NCI-H1694 treated with DMSO at 0.1 percent for 48 hours (cell line): Measurements from ENCODE around the gene ASCL2.
"Not testable (repeated sequence)": the region's sequence is repeated elsewhere in the genome, so short reads cannot be mapped to it uniquely, and the experiment has no call there.

Experiments
- DNase-seq: peaks from one replicate; lab custom pipeline; 2025; lab: John Stamatoyannopoulos, UW

Gene ASCL2

DNA sequence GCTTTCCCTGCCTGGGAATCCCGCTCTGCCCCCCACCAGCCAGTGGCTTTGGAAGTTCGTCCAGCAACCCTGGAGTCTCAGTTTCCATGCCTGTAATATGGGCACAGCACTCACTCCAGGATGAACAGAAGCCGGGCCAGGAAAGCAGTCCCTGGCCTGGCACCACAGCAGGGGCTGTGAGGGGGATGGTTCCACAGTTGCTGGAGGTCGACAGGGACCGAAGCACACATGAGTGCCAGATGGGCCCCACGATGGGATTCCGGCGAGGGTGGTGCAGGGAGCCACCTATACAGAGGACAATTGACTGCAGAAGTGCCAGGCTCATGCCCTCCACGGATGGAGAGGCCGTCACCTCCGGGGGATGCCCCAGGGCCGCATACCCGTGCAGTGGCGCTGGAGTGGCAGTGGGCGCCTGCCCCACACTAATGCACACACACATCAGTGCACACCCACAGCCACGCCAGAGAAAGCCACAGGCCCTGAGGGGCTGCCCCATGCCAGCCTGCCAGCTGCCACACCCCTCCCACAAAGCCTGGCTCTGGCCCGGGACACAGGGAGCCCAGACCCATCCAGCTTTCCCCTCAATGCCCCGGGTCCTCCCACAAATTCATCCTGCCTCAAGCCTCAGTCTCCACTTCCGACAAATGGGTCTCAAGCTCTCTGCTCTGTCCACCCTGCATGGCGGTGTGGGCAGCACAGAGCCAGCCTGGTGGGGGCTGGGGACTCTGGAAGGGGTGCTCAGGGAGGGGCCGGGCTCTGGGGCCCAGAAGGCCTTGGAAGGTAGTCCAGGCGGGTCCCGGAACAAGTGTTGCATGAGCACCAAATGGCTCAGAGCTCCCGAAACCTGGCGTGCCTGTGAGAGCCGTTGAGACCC, 9.7 kb downstream of the ASCL2 start:
- DNase-seq = no peak

DNA sequence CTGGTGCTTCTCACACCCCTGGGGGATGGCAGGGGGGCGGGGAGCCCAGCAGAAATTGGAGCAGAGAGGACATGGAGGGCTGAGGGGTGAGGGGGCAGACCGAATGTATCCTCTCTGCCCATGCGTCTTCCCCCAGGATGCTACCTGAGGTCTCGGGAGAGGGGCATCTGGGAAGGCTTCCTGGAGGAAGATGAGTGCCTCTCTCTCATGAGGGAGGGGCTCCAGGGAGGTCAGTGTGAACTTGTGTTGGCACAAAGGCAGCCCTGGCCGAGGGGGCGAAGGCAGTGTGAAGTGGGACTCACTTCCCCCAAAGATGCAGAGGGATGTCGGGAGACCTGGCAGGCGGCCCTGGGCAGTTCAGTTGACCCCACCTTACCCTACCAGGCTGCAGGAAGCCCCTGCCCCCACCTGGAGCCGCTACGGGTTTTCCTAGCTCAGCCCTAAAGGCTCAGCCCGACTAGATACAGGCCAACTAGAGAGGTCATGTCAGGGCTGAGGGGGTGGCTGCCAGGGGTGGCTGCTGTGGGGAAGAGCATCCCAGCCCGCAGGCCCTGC, 10.4 kb downstream of the ASCL2 start:
- DNase-seq = no peak

DNA sequence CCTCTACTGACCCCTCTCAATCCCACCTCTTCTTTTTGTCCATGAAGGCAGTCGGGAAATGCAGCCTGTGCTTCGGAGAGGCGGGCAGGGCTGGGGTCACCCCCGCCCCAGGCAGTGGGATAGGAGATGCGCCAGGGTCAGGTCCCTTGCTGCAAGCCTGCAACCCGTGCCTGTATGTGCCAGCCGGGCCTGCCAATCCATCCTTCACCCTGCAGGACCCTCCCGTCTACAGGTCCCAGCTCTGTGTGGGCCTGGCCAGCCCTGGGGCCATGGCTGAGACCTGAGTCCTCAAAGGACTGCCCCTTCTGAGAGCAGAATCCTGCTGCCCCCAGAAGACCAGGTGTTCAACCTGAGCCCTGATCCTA, 10.9 kb downstream of the ASCL2 start:
- DNase-seq = no peak

DNA sequence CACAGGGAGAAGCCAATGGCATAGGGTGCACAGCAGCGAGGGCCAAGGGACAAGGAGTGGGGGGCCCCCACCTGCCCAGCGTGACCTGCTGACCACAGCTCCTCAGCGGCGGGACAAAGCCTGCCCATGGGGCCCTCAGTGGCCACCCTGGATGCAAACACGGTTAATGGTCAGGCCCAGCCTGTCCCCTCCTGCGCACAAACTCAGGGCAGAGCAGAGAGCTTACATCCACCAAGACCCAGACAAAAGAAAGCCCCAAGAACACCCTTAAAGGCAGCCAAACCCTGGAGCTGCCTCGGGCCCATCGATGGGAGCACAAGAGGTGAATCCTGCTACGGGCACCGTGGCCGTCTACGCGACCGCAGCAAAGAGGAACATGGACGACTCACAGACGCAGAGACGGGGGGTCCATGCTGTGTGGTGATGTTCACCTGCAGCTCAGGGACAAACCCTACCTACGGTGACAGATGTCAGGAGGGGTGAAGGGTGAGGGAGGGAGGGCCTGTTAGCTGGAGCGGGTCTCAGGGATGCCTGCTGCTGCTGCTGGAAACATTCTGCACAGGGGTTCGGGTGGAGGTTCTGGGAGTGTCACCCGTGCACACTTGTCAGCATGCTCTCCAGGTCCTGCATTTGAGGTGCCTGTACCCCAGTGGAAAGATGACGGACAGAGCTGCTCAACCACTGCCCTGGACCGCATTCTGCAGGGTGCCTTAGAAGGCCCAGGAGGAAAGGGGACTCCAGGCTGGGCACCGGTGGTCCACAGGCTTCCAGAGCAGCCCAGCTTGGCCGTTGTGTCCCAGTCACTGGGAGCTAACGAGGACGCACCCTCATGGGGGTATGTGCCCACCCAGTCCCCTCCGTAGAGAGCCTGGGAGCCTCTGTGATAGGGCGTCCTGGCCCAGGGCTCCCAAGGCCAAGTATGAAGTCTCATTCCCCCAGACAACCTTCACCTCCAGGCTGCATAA, 11.6 kb downstream of the ASCL2 start:
- DNase-seq = no peak

DNA sequence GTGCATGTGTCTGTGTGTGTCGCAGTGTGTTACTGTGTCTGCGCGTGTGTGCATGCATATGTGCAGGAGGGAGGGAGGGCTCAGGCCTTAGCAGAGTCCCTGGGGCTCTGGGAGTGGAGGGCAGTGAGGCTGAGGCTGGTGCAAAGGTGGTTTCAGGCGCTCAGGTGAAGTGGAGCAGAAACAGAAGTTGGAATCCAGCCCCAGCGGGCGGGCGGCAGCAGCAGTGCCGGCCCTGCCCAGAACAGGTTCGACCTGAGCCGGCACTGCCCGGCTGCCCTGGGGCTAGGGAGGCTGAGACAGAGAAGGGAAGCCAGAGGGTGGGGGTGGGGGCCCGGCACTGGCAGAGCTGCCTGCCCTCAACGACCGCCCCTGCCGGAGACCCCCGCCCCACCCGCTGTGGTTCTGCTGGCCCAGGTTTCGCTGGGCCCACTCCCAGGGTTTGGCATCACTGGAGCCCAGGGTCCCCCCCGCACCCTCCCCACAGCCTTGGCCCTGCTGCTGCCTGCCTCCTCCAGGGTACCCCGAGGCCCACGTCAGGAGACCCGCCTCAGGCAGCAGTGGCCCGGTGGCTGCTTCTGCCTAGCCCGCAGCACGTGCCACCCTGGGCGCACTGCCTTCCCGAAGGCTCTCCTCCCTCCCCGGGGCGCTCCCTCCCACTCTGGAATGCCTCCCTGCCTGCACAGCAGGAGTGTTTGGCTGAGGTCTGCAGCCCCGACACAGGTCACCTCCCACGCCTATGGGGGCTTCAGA, 13.3 kb downstream of the ASCL2 start:
- no peak for DNase-seq

DNA sequence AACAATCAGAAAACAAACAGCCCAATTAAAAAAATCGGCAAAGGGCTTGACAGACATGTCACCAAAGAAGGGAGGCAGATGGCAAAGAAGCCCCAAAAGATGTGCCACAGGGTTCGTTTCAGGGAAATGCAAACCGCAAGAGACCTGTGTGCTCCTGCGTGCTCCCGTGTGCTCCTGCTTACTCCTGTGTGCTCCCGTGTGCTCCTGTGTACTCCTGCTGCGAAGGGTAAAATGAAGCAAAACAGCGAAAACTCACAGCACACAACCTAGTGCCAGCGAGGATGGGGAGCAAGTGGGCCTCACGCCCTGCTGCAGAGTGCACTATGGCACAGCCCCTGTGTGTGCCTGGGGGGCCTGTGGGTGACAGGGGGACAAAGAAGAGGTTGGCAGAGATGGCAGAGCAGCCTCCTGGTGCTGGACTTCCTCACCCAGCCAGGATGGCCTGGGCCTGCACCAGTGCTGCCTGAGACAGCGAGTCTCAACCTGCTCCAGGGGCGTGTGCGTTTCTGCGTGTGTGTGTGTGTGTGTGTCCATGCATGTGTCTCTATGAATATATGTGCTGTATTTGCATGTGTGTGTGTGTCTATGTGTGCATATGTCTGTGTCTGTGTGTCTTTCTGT, 14.0 kb downstream of the ASCL2 start:
- DNase-seq = no peak

DNA sequence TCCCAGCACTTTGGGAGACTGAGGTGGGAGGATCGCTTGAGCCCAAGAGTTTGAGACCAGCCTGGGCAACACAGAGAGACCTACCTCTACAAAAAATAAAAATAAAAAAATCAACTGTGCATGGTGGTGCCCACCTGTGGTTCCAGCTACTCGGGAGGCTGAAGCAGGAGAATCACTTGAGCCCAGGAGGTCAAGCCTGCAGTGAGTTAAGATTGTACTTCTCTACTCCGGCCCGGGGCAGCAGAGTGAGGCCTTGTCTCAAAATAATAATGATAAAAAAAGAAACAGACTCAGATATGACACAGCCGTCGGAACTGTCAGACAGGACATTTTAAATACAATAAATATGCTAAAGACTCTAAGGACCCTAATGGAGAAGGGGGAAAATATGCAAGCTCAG, 18.4 kb downstream of the ASCL2 start:
- DNase-seq = no peak

DNA sequence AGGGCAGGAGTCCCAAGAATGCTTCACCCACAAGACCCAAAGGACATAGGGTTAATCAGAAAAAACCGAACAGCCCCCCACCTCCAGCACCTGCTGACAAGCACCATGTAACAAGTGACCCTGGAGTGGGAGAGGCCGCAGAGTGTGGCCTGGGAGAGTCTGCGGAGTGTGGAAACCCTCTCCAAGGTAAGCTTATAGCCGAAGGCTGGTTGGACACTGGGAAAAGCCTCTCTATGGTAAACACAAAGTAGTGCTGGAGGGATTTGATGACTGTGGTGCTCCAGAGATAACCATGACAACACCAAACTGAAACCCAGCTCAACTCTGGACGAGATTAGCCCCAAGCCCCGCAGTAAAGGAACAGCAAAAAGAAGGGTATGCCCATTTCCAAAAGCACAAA, 19.2 kb downstream of the ASCL2 start:
- DNase-seq = no peak

DNA sequence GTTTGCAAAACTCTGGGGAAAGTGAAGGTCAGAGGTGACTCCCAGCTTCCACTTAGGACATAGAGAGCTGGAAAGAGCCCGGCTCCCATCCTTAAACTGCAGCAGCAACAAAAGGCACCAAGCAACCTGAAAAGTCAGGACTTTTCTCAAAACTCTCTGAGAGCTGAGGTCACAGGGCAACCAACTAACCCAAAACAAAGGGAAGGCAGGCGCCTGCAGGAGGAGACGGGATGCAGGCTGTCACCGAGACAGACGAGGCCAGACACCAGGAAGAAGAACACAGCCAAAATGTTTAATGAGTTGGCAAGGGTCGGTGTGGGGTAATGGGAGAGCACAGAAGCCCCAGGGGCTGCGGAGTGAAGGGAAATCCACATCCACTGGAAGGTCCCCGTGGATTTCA, 19.9 kb downstream of the ASCL2 start:
- DNase-seq = no peak

DNA sequence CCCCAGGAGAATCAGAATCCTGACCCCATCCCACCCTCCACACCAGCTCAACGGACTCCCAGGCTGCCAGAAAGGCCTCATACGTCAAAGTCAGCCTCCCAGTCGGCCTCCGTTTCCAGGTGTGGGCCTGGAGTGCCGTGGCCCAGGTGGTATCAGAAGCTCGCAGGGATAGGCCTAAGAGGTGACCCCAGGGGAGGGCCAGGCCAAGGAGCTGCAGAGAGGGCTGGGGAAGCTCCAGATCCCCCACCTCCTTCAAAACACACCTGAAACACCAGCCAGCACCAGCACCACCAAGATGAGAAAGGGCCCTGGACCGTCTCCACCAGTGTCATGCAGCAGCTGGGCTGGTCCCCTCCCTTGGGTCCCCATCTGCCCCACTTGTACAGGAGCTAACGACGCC, 20.3 kb downstream of the ASCL2 start:
- DNase-seq = no peak

DNA sequence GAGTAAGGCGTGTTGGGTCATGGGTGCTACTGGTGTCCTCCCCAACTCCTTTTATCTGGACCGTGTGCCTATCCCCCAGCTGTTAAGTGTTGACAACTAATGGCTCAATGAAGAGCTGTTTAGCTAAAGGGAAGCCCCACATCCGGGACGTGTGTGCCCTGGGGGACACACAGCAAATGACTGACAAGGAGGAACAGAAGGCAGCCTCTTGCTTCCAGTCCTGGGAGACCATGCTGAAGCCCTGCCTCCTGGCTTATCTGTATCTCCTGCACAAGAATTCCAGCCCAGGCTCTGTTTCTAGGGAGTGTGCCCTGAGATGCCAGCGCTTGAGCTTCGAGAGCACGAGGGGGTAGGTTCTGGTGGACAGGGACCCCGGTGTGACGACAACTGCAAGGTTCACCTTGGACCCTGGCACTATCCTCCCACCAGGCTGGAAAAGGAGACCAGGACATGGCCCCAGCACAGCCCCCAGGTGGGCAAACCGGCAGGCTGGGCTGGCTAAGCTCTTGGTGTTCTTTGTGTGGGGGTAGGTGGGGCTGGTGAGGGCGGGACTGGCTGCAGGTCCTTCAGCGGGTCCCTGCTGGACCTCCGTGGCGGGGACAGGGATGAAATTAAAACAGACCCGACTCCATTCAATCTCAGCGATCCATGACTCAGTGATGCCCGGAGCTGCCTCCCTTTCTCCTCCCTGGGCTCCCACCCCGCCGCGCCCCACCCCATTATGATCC, 21.0 kb downstream of the ASCL2 start:
- no peak for DNase-seq

DNA sequence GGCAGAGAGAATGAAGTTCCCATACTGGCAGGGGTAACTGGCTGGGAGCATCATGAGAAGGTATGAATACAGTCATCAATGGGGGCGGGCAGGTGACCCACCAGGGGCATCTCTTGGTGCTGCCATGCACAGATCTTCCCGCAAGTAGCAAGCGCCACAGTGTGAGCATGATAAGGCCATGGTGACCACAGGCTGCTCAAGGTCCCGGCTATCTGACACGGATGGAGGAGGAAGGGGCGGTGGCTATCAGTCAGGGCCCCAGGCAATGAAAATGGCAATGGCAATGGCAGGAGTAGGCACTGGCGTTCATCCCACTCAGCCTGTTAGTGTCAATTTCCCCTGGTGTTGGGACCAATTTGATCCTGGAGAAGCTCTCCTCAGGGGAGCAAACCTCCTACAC, 21.6 kb downstream of the ASCL2 start:
- DNase-seq = no peak

DNA sequence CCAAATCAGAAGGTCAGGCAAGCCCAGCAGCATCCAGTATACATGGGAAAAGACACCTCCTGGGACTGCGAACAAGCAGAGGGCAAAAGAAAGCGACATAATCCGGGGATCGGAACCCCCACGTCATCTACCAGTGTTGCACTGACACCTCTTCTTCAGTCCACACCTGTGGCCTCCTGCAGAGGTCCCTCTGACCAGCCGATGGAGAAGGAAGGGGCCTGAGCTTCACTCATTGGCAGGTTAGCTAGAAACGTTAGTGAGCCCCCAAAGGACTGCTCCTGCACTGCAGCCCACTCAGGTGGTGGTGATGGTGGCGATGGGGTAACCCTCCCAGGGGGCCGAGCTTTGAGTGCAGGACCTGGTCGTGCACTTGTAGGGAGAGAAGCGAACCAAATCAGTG, 22.1 kb downstream of the ASCL2 start:
- DNase-seq = no peak

DNA sequence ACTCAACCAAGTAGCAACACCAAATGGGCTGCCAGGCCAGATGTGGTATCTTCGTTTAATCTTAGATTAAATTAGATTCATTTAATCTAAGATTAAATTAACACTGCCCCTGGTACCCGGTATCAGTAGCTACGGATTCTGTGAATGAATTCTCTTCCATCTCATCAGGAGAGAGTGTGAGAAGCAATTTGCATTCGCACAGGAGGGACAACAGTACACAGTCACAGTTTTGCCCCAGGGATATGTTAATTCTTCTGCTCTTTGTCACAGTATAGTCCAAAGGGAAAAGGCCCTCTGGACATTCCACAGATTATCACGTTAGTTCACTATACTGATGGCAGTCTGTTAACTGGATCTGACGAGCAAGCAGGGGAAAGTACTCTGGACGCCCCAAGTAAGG, 22.9 kb downstream of the ASCL2 start:
- no peak for DNase-seq

DNA sequence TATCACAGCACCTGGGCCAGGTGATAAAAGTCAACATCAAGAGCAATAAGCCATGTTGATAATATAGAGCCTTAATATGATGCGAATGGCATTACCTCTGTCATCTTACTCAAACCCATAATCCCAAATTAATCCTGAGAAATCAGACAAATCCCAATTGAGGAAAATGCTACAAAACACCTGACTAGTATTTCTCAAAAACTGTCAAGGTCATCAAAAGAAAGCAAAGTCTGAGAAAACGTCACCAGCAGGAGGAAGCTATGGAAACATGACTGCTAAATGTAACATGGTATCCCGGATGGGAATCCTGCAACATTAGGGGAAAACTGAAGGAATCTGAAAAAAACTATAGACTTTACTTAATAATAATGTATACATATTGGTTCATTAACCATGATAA, 29.6 kb downstream of the ASCL2 start:
- DNase-seq = no peak

DNA sequence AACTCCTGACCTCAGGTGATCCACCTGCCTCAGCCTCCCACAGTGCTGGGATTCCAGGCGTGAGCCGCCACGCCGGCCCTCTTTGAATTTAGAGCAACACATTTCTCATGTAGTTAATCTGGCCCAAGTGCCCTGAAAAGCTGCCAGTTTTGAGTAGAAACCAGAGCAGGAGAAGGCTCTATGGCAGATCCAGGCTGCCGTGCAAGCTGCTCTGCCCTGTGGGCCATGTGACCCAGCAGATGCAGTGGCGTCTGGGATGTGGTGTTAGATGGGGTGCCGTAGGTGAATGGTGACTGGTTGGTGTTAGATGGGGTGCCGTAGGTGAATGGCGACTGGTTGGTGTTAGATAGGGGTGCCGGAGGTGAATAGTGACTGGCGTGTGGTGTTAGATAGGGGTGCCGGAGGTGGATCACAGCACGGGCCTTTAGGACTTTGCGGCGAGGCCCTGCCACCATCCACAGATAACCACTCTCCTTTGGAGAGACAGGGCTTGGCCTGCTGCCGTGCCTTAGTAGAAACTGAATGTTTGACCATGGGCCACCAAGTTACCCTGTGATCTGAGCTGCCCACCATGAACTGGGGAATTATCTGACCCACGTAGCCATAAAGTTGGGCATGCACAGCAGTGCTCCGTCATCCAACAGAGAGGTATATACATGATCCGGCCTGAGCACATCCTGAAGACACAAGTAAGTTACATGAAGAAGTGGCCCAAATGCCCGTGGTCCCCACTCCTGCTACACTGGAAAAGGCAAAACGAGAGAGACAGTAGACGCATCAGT, 32.7 kb downstream of the ASCL2 start:
- DNase-seq = no peak

DNA sequence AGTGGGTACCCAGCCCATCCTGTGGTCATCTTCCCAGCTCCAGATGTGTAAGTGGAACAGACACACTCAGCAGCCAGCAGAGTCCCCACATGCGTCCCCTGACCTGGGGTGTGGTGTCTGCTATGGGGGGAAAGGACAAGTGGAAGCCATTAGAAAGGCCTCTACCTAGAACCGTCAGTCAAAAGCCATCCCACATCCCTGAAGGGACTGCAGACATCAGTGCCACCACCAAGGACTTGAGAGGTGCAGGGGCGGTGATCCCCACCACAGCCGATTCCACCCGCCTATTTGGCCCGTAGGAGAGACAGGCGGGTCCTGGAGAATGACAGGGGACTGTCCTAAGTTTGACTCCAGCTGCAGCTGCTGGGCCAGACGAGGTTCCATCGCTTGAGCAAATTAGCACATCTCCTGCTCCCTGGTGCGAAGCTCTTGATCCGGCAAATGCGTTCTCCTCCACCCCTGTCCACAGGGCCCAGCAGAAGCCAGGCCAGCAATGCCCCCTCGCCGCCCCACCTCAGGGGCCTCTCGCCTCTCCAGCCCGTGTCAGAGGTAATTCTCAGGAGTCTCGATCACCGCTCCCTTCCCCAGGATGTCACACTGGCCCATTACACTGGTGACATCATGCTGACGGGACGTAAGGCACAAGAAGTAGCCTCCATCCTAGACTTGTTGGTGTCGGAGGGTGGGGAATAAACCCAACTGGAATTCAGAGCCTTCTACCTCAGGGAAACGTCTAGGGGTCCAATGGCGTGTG, 33.8 kb downstream of the ASCL2 start:
- not testable (repeated sequence) for DNase-seq

DNA sequence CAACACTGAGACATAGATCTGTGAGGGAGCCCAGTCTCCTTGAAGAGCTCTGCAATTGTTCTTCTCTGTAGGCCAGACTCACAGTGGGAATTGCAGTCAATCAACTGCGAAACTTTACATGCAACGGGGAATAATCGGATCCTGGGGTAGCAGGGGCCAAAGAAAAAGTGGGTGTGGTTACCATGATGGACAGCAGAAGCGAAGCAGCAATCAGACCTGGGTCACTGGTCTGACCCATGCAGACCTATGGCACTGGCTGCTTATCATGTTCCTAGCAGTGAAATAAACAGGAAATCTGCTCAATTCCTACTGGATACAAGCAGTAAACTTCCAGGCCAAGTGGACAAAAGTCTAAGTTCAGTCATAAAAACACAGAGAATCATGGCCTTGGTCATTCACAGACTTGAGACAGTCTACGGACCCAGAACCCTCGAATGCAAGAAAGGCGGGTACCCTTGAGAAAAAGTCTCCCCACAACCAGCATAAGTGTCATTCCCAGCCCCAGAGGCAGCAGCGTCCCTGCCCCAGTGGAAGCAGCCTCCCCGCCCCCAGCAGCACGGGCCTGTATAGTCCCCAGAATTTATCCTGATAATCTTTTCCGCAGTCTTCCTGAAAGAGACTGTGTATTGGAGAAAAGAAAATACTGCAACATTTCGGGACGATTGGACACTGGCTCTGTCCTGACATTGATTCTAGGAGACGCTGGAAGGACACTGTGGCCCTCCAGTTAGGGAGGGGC, 34.6 kb downstream of the ASCL2 start:
- no peak for DNase-seq

DNA sequence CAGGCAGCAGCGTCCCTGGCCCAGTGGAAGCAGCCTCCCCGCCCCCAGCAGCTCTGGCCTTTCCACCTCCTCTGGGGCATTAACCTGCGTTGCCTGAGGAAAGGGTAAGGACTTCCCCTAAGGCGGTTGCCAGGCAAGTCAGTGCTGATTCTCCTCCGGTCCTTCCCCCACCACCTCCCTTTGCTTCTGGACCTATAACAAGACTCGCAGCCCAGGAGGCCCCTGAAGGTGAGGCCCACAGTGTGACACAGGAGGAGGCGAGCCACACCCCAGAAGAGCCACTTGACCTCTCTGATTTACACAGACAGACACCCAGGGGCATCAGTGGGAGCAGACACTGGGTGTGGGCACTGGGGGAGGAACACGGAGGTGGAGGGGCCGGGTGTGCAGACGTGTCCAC, 35.4 kb downstream of the ASCL2 start:
- no peak for DNase-seq
